ENCODE results near the gene MBL2.
A peak's percentile ranks its signal among the peaks of the same experiment; 100 is the strongest.

MBL2 gene

GRCh38 chr10:52774182-52774581 lies 1.6 kb upstream of the MBL2 start:
- DNase-seq (ENCODE audit: low spot score): no peak

- DNase-seq (ENCODE audit: low spot score): no peak
These were observed 794 bp downstream of the MBL2 start for GRCh38 chr10:52771534-52772445.

GRCh38 chr10:52770904-52771303 lies 1.7 kb downstream of the MBL2 start:
- DNase-seq (ENCODE audit: low spot score): no peak

- no peak for DNase-seq (ENCODE audit: low spot score)
These were observed 2.6 kb downstream of the MBL2 start for GRCh38 chr10:52769966-52770365.

- DNase-seq (ENCODE audit: low spot score): no peak
These were observed 4.5 kb downstream of the MBL2 start for GRCh38 chr10:52768001-52768532.

GRCh38 chr10:52762088-52762487 lies 10.5 kb downstream of the MBL2 start:
- no peak for DNase-seq (ENCODE audit: low spot score)

- DNase-seq (ENCODE audit: low spot score): no peak
These were observed 13.4 kb downstream of the MBL2 start for GRCh38 chr10:52759154-52759553.

- DNase-seq (ENCODE audit: low spot score): no peak
These were observed 14.2 kb downstream of the MBL2 start for GRCh38 chr10:52758406-52758805.

- no peak for DNase-seq (ENCODE audit: low spot score)
These were observed 14.8 kb downstream of the MBL2 start for GRCh38 chr10:52757773-52758172.

- DNase-seq (ENCODE audit: low spot score): no peak
These were observed 15.6 kb downstream of the MBL2 start for GRCh38 chr10:52756966-52757365.

- DNase-seq (ENCODE audit: low spot score): no peak
These were observed 16.3 kb downstream of the MBL2 start for GRCh38 chr10:52756295-52756694.

- no peak for DNase-seq (ENCODE audit: low spot score)
These were observed 17.1 kb downstream of the MBL2 start for GRCh38 chr10:52755297-52756062.

- no peak for DNase-seq (ENCODE audit: low spot score)
These were observed 19.7 kb downstream of the MBL2 start for GRCh38 chr10:52752801-52753445.

GRCh38 chr10:52752261-52752660 lies 20.3 kb downstream of the MBL2 start:
- DNase-seq (ENCODE audit: low spot score): no peak

GRCh38 chr10:52751337-52751736 lies 21.2 kb downstream of the MBL2 start:
- DNase-seq (ENCODE audit: low spot score): no peak

GRCh38 chr10:52750629-52751028 lies 22.0 kb downstream of the MBL2 start:
- DNase-seq (ENCODE audit: low spot score): no peak

- DNase-seq (ENCODE audit: low spot score): no peak
These were observed 24.9 kb downstream of the MBL2 start for GRCh38 chr10:52747694-52748093.

- peak; percentile 19 for DNase-seq (ENCODE audit: low spot score)
These were observed 26.4 kb downstream of the MBL2 start for GRCh38 chr10:52746169-52746568.

- DNase-seq (ENCODE audit: low spot score): no peak
These were observed 28.4 kb downstream of the MBL2 start for GRCh38 chr10:52744057-52744805.

- no peak for DNase-seq (ENCODE audit: low spot score)
These were observed 29.9 kb downstream of the MBL2 start for GRCh38 chr10:52742731-52743130.

GRCh38 chr10:52741851-52742250 lies 30.7 kb downstream of the MBL2 start:
- no peak for DNase-seq (ENCODE audit: low spot score)
